HepG2 (cell line): ENCODE results near the gene TACO1.

Source experiments
- FOXP1 ChIP-seq, 2 experiments: fragments of 450-650 bp in 1 of 2; IDR thresholded peaks; 2 replicates each; pipeline ENCODE4 v1.6.1; 2017 to 2018; ENCODE audit warnings: antibody characterized with exemption in 1 of 2
- GTF2F1 ChIP-seq: fragments of 150-350 bp; IDR thresholded peaks from 2 replicates; pipeline ENCODE4 v1.6.1; 2014; ENCODE audit warnings: low read length
- RAD21 ChIP-seq: fragments of 450-650 bp; formaldehyde crosslinking; IDR thresholded peaks from 2 replicates; pipeline ENCODE4 v1.5.0; 2020; ENCODE audit warnings: mild to moderate bottlenecking
- REST ChIP-seq, 2 experiments: IDR thresholded peaks; 2 replicates each; pipeline ENCODE4 v1.6.1; 2011 to 2012; ENCODE audit warnings: low read length in 2 of 2, borderline replicate concordance in 1 of 2, low read depth in 1 of 2, mild to moderate bottlenecking in 1 of 2, moderate library complexity in 1 of 2
- SIN3A ChIP-seq: IDR thresholded peaks from 2 replicates; pipeline ENCODE4 v1.6.1; 2011; ENCODE audit warnings: low read depth, mild to moderate bottlenecking, control low read depth, low read length, borderline replicate concordance
- SMARCE1 ChIP-seq: fragments of 450-650 bp; IDR thresholded peaks from 2 replicates; pipeline ENCODE4 v1.6.1; 2017; ENCODE audit warnings: borderline replicate concordance
- ZBTB8A ChIP-seq: sonication (generic); formaldehyde crosslinking; IDR thresholded peaks from 2 replicates; pipeline ENCODE4 v1.4.0; 2020; ENCODE audit warnings: mild to moderate bottlenecking, low read depth, missing genetic modification reagents, borderline replicate concordance
- ZNF12 ChIP-seq: sonication (generic); formaldehyde crosslinking; IDR thresholded peaks from 2 replicates; pipeline ENCODE4 v1.5.0; 2020; ENCODE audit warnings: missing genetic modification reagents
- TF ChIP-seq, protein P1 (sequence below): sonication (generic); formaldehyde crosslinking; IDR thresholded peaks from 2 replicates; pipeline ENCODE4 v1.5.0; 2020; ENCODE audit warnings: mild to moderate bottlenecking, missing genetic modification reagents, moderate library complexity

- TF ChIP-seq, protein P1, sequence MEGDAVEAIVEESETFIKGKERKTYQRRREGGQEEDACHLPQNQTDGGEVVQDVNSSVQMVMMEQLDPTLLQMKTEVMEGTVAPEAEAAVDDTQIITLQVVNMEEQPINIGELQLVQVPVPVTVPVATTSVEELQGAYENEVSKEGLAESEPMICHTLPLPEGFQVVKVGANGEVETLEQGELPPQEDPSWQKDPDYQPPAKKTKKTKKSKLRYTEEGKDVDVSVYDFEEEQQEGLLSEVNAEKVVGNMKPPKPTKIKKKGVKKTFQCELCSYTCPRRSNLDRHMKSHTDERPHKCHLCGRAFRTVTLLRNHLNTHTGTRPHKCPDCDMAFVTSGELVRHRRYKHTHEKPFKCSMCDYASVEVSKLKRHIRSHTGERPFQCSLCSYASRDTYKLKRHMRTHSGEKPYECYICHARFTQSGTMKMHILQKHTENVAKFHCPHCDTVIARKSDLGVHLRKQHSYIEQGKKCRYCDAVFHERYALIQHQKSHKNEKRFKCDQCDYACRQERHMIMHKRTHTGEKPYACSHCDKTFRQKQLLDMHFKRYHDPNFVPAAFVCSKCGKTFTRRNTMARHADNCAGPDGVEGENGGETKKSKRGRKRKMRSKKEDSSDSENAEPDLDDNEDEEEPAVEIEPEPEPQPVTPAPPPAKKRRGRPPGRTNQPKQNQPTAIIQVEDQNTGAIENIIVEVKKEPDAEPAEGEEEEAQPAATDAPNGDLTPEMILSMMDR (CRISPR knock-in tag) = no peak
- TF ChIP-seq SMARCE1 (no peak), ZBTB8A (CRISPR knock-in tag) (no peak), GTF2F1 (no peak), RAD21 (peak; percentile 52; the same call in 1 of the 2 replicates), ZNF12 (CRISPR knock-in tag) (no peak), FOXP1 (IDR thresholded peaks at IDR 0.05) (no peak), FOXP1 (CRISPR knock-in tag; IDR thresholded peaks at IDR 0.05) (no peak), SIN3A (peak; percentile 8; the same call in 1 of the 2 replicates), REST (IDR thresholded peaks at IDR 0.05; ENCODE audit: borderline replicate concordance in 1 of 2, low read depth in 1 of 2, low read length in 2 of 2) (no peak)
Measured at GRCh38 chr17:63622574-63623390, 22.1 kb downstream of the TACO1 start.
